ENCODE results near the gene FAM50A.

- no peak for TF ChIP-seq CTCF (IDR thresholded peaks at IDR 0.05)
- TF ChIP-seq FOSL2 (IDR thresholded peaks at IDR 0.05; ENCODE audit: borderline replicate concordance, low read depth): no peak
- no peak for TF ChIP-seq TCF12 (IDR thresholded peaks at IDR 0.05)
- no peak for TF ChIP-seq EZH2phosphoT487 (IDR thresholded peaks at IDR 0.05; ENCODE audit: borderline replicate concordance, low read depth)
- TF ChIP-seq NFIC (IDR thresholded peaks at IDR 0.05; ENCODE audit: borderline replicate concordance): no peak
- no peak for TF ChIP-seq GABPA (IDR thresholded peaks at IDR 0.05; ENCODE audit: low read depth)
Observed at GRCh38 chrX:154476821-154477220, 32.9 kb downstream of the FAM50A start.
